Lung (tissue), 12 donors: ENCODE results near the gene NBEA. TPM values are rescaled to one million over a fixed set of nuclear protein-coding genes. Genes with fewer than 3 reads are reported as not detected.

Experiments
- ATAC-seq: fragments of 200-7000 bp; cut with Tn5 transposase; one replicate; pipeline ENCODE4 v1.9.1; 2020; ENCODE audit warnings: moderate number of reproducible peaks; ENCODE audit not compliant: insufficient read depth, low FRiP score
- DNase-seq, 3 donors: peaks; one replicate each; pipeline ENCODE4 v3.0.0-alpha.2; 2013 to 2017
- H3K27ac ChIP-seq, 2 donors: one replicate each; pipeline ENCODE4 v1.5.1; 2013; ENCODE audit warnings: mild to moderate bottlenecking in 2 of 2, moderate library complexity in 2 of 2, control low read depth in 1 of 2, inconsistent platforms in 1 of 2, low read depth in 1 of 2, low read length in 1 of 2
- H3K27me3 ChIP-seq, 3 donors: one replicate each; pipeline ENCODE4 v1.5.1; 2013; ENCODE audit warnings: low read length in 2 of 3; ENCODE audit not compliant: control insufficient read depth in 3 of 3, insufficient read depth in 3 of 3
- H3K36me3 ChIP-seq, 4 donors: one replicate each; pipeline ENCODE4 v1.5.1; 2013; ENCODE audit warnings: low read length in 4 of 4, mild to moderate bottlenecking in 1 of 4, moderate library complexity in 1 of 4; ENCODE audit not compliant: control insufficient read depth in 4 of 4, insufficient read depth in 4 of 4
- H3K4me1 ChIP-seq, 5 donors: one replicate each; pipeline ENCODE4 v1.5.1; 2013; ENCODE audit warnings: low read length in 5 of 5, mild to moderate bottlenecking in 2 of 5, moderate library complexity in 1 of 5; ENCODE audit not compliant: control insufficient read depth in 5 of 5, insufficient read depth in 5 of 5
- H3K4me3 ChIP-seq: one replicate; pipeline ENCODE4 v1.5.1; 2013; ENCODE audit warnings: mild to moderate bottlenecking, control low read depth, moderate library complexity
- H3K9ac ChIP-seq, 2 donors: one replicate each; pipeline ENCODE4 v1.5.1; 2013; ENCODE audit warnings: low read length in 2 of 2, control low read depth in 1 of 2; ENCODE audit not compliant: insufficient read depth in 1 of 2
- H3K9me3 ChIP-seq, 4 donors: one replicate each; pipeline ENCODE4 v1.5.1; 2013; ENCODE audit warnings: low read length in 3 of 4, mild to moderate bottlenecking in 1 of 4, moderate library complexity in 1 of 4; ENCODE audit not compliant: control insufficient read depth in 4 of 4, insufficient read depth in 3 of 4
- WGBS, 2 donors: extraction: QIAGEN DNeasy Blood & Tissue Kit; methylation state at CpG; one replicate each; pipeline ENCODE4 v1.1.7; 2013; 5-methylcytosine and 5-hydroxymethylcytosine counted together
- polyA plus RNA-seq, 2 donors: library from polyadenylated mRNA; stranded (reverse); fragments of 200-250 nt; gene quantifications; one replicate each; pipeline ENCODE4 v1.2.1, GENCODE V29; 2013
- total RNA-seq, 2 donors: library from RNA; depleted of rRNA in 1 of 2; stranded (reverse); fragments of >200 nt in 1 of 2; gene quantifications; one replicate each; pipeline ENCODE4 v1.2.1, GENCODE V29; 2014 to 2021
- TF ChIP-seq, protein P1 (sequence below): IDR thresholded peaks from 2 replicates; pipeline ENCODE4 v1.5.1; 2012; ENCODE audit warnings: mild to moderate bottlenecking; ENCODE audit errors: control extremely low read depth, extremely low read depth
- donor health status: control.
- donor health status: control.
- donor health status: Bipolar disorder and iron deficiency.
- donor health status: healthy.
- donor health status: DM: yes; HTN: yes; CAD: no.

The NBEA gene
- total and polyA plus RNA-seq, 4 donors, result 1.6 to 26.5 (median 5.3) TPM

GRCh38 chr13:35518337-35518946, 576.4 kb downstream of the NBEA start:
- Histone ChIP-seq H3K9ac (no peak overlapping the region), H3K4me3 (no peak overlapping the region), H3K27me3 (no peaks in the 10 kb centered on the region), H3K27ac (no peak overlapping the region), H3K9me3 (peaks cover 0 to 4% (median 0%) of the 10 kb centered on the region in 4 donors), H3K4me1 (no peaks in the 10 kb centered on the region), H3K36me3 (no peaks in the 10 kb centered on the region)
- DNase-seq, result no peak
- 87 to 94% methylated on average over 5 of the region's 5 CpGs for WGBS, 2 donors
- ATAC-seq, result no peak
- TF ChIP-seq, protein P1, sequence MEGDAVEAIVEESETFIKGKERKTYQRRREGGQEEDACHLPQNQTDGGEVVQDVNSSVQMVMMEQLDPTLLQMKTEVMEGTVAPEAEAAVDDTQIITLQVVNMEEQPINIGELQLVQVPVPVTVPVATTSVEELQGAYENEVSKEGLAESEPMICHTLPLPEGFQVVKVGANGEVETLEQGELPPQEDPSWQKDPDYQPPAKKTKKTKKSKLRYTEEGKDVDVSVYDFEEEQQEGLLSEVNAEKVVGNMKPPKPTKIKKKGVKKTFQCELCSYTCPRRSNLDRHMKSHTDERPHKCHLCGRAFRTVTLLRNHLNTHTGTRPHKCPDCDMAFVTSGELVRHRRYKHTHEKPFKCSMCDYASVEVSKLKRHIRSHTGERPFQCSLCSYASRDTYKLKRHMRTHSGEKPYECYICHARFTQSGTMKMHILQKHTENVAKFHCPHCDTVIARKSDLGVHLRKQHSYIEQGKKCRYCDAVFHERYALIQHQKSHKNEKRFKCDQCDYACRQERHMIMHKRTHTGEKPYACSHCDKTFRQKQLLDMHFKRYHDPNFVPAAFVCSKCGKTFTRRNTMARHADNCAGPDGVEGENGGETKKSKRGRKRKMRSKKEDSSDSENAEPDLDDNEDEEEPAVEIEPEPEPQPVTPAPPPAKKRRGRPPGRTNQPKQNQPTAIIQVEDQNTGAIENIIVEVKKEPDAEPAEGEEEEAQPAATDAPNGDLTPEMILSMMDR, result no peak

- TF ChIP-seq, protein P1, result no peak
These were observed 582.1 kb downstream of the NBEA start for GRCh38 chr13:35524171-35524570.

DNA sequence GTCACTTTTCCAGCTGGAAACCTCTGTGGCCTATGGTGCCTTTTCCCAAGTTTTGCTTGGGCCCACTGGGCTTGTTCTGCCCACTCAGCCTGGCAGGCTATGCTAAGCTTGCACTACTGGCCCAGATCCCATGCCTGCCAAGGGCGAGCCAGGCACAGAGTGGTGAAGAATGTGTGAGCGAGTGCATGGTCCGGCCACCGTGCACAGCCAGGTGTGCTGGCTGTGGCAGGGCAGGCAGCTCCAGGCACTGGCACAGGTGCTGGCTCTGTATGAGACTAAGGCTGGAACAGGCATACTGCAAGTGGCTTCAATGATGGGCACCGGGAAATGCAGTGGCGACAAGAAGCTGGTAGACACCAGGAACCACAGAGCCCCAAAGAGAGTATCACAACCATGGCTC, 584.5 kb downstream of the NBEA start:
- Histone ChIP-seq H3K9ac (no peak overlapping the region), H3K4me1 (no peaks in the 10 kb centered on the region), H3K4me3 (no peak overlapping the region), H3K9me3 (peaks cover 0 to 5% (median 0%) of the 10 kb centered on the region in 4 donors), H3K36me3 (no peaks in the 10 kb centered on the region), H3K27me3 (no peaks in the 10 kb centered on the region), H3K27ac (no peak overlapping the region)
- TF ChIP-seq, protein P1, result no peak
- ATAC-seq (no peak), DNase-seq (no peak)
- WGBS, 2 donors, result 97 to 98% methylated on average over 6 of the region's 6 CpGs

More at GRCh38 chr13:35524171-35524570, 582.1 kb downstream of the NBEA start:
- DNase-seq (no peak), ATAC-seq (no peak)
- no peaks in the 10 kb centered on the region for H3K4me1 ChIP-seq
- no peak overlapping the region for H3K27ac ChIP-seq
- WGBS, 2 donors, result 72 to 84% methylated on average over 3 of the region's 3 CpGs
- H3K9ac ChIP-seq, result no peak overlapping the region
- no peak overlapping the region for H3K4me3 ChIP-seq
- no peaks in the 10 kb centered on the region for H3K36me3 ChIP-seq
- no peaks in the 10 kb centered on the region for H3K27me3 ChIP-seq
- peaks cover 0 to 6% (median 0%) of the 10 kb centered on the region in 4 donors for H3K9me3 ChIP-seq

- H3K4me3 ChIP-seq, result no peak overlapping the region
- H3K27me3 ChIP-seq, result no peaks in the 10 kb centered on the region
- H3K27ac ChIP-seq, result no peak overlapping the region
- H3K36me3 ChIP-seq, result no peaks in the 10 kb centered on the region
- H3K9ac ChIP-seq, result no peak overlapping the region
- no peaks in the 10 kb centered on the region for H3K4me1 ChIP-seq
- DNase-seq (no peak), ATAC-seq (no peak)
- TF ChIP-seq, protein P1, result no peak
- peaks cover 0 to 4% (median 0%) of the 10 kb centered on the region in 4 donors for H3K9me3 ChIP-seq
- 93 to 98% methylated on average over 10 of the region's 10 CpGs for WGBS, 2 donors
These were observed 585.4 kb downstream of the NBEA start for GRCh38 chr13:35527451-35527850.
